Measurements from ENCODE around the gene ESYT3.

ESYT3 gene

GRCh38 chr3:138477120-138477519 lies 42.7 kb downstream of the ESYT3 start:
- Histone ChIP-seq H3K4me3 (ENCODE audit: low read depth, low read length) (no peak overlapping the region), H3K27ac (ENCODE audit: extremely low read depth, low read depth, low read length) (no peak overlapping the region), H3K9me3 (ENCODE audit: control insufficient read depth, insufficient read depth, low read depth, low read length) (no peaks in the 10 kb centered on the region), H3K36me3 (ENCODE audit: control insufficient read depth in 2 of 2, insufficient read depth in 1 of 2, low read length in 2 of 2) (no peaks in the 10 kb centered on the region), H3K4me1 (ENCODE audit: control insufficient read depth, insufficient read depth, low read length) (no peaks in the 10 kb centered on the region)
- TF ChIP-seq ZNF629 (tag by site-specific recombination; IDR thresholded peaks at IDR 0.05) (no peak), ZNF239 (tag by site-specific recombination; IDR thresholded peaks at IDR 0.05) (no peak), ZBTB8A (tag by site-specific recombination; IDR thresholded peaks at IDR 0.05) (no peak), ZNF776 (tag by site-specific recombination; IDR thresholded peaks at IDR 0.05; ENCODE audit: borderline replicate concordance) (no peak), ZNF571 (tag by site-specific recombination; IDR thresholded peaks at IDR 0.05) (no peak), ZNF155 (tag by site-specific recombination; IDR thresholded peaks at IDR 0.05) (no peak), ZSCAN16 (tag by site-specific recombination; IDR thresholded peaks at IDR 0.05) (no peak), ZNF223 (tag by site-specific recombination; IDR thresholded peaks at IDR 0.05) (no peak), ZNF677 (tag by site-specific recombination; IDR thresholded peaks at IDR 0.05) (no peak), ZNF132 (tag by site-specific recombination; IDR thresholded peaks at IDR 0.05; ENCODE audit: borderline replicate concordance) (no peak), CTCF (tag by site-specific recombination; IDR thresholded peaks at IDR 0.05) (no peak)
- CTCF ChIA-PET: interaction anchor here (1.5 to 4.0 kb wide), 4 partner anchors 60 to 459 kb away, joined by 4 to 22 read pairs (median 10); no protein-coding TSS in a partner anchor
- POLR2A ChIA-PET: no interaction called here

DNA sequence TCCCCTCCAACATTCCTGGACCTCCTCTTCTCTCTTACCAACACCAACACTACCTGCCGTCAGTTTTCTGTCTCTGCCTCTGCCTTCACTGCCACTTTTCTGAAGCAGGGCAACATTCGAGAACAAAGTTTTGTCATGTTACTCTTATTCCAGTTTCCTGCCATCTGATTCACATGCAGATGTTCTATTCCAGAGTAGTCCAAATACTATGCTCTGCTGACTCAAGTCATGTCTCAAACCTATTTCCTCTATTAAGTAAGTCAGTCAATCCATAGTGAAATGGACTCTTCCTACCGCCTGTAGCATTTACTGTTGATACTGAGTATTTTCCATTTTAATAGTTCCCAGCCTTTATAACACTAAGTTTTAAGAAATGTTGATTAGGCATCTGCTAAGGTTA lies 43.4 kb downstream of the ESYT3 start:
- TF ChIP-seq HOXC10 (CRISPR knock-in tag; IDR thresholded peaks at IDR 0.05) (no peak), MZF1 (tag by site-specific recombination; IDR thresholded peaks at IDR 0.05; ENCODE audit: borderline replicate concordance) (no peak), ZNF843 (tag by site-specific recombination; IDR thresholded peaks at IDR 0.05) (no peak), ZNF292 (tag by site-specific recombination; IDR thresholded peaks at IDR 0.05; ENCODE audit: borderline replicate concordance, low read depth) (no peak), ZNF214 (tag by site-specific recombination; IDR thresholded peaks at IDR 0.05; ENCODE audit: borderline replicate concordance) (no peak), ZNF571 (tag by site-specific recombination; IDR thresholded peaks at IDR 0.05) (no peak), ZNF10 (tag by site-specific recombination; IDR thresholded peaks at IDR 0.05) (no peak), HOXA7 (CRISPR knock-in tag; IDR thresholded peaks at IDR 0.05; ENCODE audit: borderline replicate concordance) (no peak), ZNF266 (tag by site-specific recombination; IDR thresholded peaks at IDR 0.05; ENCODE audit: low read depth) (no peak), ZFP41 (tag by site-specific recombination; IDR thresholded peaks at IDR 0.05; ENCODE audit: borderline replicate concordance) (no peak), ZSCAN30 (tag by site-specific recombination; IDR thresholded peaks at IDR 0.05) (no peak), ZNF398 (tag by site-specific recombination; IDR thresholded peaks at IDR 0.05) (no peak), ZSCAN16 (tag by site-specific recombination; IDR thresholded peaks at IDR 0.05) (no peak), ZNF510 (tag by site-specific recombination; IDR thresholded peaks at IDR 0.05; ENCODE audit: insufficient replicate concordance) (no peak)
- TF ChIP-seq, protein P1, sequence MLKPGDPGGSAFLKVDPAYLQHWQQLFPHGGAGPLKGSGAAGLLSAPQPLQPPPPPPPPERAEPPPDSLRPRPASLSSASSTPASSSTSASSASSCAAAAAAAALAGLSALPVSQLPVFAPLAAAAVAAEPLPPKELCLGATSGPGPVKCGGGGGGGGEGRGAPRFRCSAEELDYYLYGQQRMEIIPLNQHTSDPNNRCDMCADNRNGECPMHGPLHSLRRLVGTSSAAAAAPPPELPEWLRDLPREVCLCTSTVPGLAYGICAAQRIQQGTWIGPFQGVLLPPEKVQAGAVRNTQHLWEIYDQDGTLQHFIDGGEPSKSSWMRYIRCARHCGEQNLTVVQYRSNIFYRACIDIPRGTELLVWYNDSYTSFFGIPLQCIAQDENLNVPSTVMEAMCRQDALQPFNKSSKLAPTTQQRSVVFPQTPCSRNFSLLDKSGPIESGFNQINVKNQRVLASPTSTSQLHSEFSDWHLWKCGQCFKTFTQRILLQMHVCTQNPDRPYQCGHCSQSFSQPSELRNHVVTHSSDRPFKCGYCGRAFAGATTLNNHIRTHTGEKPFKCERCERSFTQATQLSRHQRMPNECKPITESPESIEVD (tag by site-specific recombination; IDR thresholded peaks at IDR 0.05): no peak
- TF ChIP-seq, protein P2, sequence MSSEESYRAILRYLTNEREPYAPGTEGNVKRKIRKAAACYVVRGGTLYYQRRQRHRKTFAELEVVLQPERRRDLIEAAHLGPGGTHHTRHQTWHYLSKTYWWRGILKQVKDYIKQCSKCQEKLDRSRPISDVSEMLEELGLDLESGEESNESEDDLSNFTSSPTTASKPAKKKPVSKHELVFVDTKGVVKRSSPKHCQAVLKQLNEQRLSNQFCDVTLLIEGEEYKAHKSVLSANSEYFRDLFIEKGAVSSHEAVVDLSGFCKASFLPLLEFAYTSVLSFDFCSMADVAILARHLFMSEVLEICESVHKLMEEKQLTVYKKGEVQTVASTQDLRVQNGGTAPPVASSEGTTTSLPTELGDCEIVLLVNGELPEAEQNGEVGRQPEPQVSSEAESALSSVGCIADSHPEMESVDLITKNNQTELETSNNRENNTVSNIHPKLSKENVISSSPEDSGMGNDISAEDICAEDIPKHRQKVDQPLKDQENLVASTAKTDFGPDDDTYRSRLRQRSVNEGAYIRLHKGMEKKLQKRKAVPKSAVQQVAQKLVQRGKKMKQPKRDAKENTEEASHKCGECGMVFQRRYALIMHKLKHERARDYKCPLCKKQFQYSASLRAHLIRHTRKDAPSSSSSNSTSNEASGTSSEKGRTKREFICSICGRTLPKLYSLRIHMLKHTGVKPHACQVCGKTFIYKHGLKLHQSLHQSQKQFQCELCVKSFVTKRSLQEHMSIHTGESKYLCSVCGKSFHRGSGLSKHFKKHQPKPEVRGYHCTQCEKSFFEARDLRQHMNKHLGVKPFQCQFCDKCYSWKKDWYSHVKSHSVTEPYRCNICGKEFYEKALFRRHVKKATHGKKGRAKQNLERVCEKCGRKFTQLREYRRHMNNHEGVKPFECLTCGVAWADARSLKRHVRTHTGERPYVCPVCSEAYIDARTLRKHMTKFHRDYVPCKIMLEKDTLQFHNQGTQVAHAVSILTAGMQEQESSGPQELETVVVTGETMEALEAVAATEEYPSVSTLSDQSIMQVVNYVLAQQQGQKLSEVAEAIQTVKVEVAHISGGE (tag by site-specific recombination; conservative IDR thresholded peaks at IDR 0.05; ENCODE audit: low read depth): no peak
- H3K4me3 ChIP-seq (ENCODE audit: low read depth, low read length): no peak overlapping the region
- ChIA-PET POLR2A (no interaction called here), CTCF (interaction anchor here (1.2 to 4.0 kb wide), 5 partner anchors 60 to 503 kb away, joined by 3 to 22 read pairs (median 6); no protein-coding TSS in a partner anchor)
- H3K36me3 ChIP-seq (ENCODE audit: control insufficient read depth in 2 of 2, insufficient read depth in 1 of 2, low read length in 2 of 2): no peaks in the 10 kb centered on the region
- H3K4me1 ChIP-seq (ENCODE audit: control insufficient read depth, insufficient read depth, low read length): no peaks in the 10 kb centered on the region
- H3K9me3 ChIP-seq (ENCODE audit: control insufficient read depth, insufficient read depth, low read depth, low read length): no peaks in the 10 kb centered on the region
- no peak overlapping the region for H3K27ac ChIP-seq (ENCODE audit: extremely low read depth, low read depth, low read length)
